C4-2B (cell line): ENCODE measurements around the gene MED22.

Experiments used
- H3K27ac ChIP-seq: fragments of 450-650 bp; 2 replicates; pipeline ENCODE4 v1.5.1; 2017
- ZFX ChIP-seq: fragments of 450-650 bp; IDR thresholded peaks from 2 replicates; pipeline ENCODE4 v1.6.1; 2017
- TF ChIP-seq, protein P1 (sequence below): fragments of 450-650 bp; conservative IDR thresholded peaks from 2 replicates; pipeline ENCODE4 v1.5.1; 2017; ENCODE audit warnings: mild to moderate bottlenecking

Gene MED22

GRCh38 chr9:133341369-133342068 is 6.4 kb downstream of the MED22 start:
- no peak overlapping the region for H3K27ac ChIP-seq

DNA sequence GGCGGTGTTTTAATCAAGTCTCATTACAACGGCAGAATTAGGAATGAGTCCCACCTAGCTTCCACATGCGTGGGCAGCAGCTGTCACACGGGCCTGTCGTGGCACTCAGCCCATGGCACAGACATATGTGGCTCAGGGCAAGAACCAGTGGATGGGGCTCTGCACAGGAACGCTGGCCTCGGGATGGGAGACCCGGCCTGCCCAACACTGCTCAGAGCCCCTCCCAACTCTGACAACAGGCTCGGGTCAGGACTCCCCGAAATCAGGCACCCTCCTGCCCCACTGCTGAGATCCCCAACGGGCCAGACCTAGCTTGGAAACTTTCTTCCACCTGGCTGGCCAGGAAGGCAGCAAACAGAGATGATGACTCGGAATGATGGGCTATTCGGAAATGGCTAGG is 7.0 kb downstream of the MED22 start:
- H3K27ac ChIP-seq, result no peak overlapping the region
- TF ChIP-seq, protein P1, sequence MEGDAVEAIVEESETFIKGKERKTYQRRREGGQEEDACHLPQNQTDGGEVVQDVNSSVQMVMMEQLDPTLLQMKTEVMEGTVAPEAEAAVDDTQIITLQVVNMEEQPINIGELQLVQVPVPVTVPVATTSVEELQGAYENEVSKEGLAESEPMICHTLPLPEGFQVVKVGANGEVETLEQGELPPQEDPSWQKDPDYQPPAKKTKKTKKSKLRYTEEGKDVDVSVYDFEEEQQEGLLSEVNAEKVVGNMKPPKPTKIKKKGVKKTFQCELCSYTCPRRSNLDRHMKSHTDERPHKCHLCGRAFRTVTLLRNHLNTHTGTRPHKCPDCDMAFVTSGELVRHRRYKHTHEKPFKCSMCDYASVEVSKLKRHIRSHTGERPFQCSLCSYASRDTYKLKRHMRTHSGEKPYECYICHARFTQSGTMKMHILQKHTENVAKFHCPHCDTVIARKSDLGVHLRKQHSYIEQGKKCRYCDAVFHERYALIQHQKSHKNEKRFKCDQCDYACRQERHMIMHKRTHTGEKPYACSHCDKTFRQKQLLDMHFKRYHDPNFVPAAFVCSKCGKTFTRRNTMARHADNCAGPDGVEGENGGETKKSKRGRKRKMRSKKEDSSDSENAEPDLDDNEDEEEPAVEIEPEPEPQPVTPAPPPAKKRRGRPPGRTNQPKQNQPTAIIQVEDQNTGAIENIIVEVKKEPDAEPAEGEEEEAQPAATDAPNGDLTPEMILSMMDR, result no peak
- no peak for TF ChIP-seq ZFX

More at GRCh38 chr9:133341369-133342068, 6.4 kb downstream of the MED22 start:
- TF ChIP-seq ZFX, result no peak
- TF ChIP-seq, protein P1, result no peak

DNA sequence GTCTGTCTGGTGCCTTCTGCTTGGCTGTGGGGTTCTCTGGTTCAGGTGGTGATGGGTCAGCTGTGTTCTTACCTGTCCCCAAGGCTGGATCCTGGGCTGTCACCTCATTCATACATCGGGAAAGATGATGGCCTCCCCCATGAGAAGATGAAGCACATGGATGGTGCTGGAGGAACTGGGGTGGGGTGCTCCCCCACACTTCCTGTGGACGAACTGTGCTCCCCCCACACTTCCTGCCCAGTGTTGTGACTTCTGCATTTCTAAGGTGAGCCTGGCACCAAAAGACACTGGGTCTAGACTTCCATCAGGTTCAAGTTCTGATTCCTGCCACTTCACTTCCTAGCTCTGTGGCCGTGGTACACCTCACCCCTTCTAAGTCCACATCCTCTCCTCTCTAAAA is 7.7 kb downstream of the MED22 start:
- H3K27ac ChIP-seq, result no peak overlapping the region
- TF ChIP-seq, protein P1, result no peak
- no peak for TF ChIP-seq ZFX

- no peak for TF ChIP-seq ZFX
- TF ChIP-seq, protein P1, result no peak
- H3K27ac ChIP-seq, result no peak overlapping the region
Observed at GRCh38 chr9:133339641-133340040, 8.3 kb downstream of the MED22 start.

DNA sequence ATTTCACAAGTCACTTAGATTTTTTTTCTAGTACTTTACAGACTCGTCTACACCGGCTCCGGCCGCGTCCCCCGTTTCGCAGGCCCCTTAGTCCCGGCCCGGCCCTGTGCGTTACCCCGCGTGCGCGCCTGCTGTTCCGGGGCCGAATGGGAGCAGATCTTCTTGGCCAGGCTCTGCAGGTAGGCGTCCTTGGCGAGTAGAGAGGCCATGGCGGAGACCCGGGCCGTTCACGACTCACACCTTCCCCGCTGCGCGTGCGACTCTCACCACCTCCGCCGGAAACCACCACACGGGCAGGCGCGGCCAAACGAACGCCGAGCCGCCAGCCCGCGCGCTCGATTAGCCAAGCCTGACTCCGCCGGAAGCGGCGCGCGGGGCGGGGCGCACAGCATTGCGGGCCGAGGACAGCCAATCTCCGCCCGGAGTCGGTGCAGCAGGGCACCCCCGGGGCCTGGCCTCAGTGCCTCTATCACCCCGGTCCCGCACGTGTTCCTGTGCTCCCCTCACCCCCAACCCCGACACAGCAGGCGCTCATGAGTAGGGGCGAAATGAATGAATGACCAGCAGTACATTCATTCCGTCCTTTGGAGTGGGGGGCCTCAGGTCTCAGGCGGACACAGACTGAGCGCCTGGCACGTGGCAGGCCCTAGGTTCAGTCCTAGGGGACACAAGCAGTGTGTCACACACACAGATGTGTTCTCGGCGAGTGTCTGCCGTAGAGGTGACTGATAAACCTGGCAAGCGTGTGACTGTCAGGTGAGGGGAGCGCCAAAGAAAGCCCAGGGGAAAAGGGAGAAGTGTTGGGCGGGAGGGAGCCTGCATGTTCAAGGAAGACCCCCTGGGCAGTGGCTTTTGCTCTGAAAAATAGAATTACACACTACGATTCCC is 11.8 kb downstream of the MED22 start, which contains the start of gene SURF6:
Gene SURF6, minus strand, starts transcription at position 265 of the 888 bp plus-strand sequence. Its CDS starts 56 bp downstream, at position 209.
- peak within 1 kb of the TSS; percentile 89 for H3K27ac ChIP-seq
- peak; percentile 79; the same call in 1 of the 2 replicates for TF ChIP-seq ZFX
- TF ChIP-seq, protein P1, result no peak

GRCh38 chr9:133334888-133335287 is 13.0 kb downstream of the MED22 start:
- H3K27ac ChIP-seq, result peak overlapping the region; percentile 89

- TF ChIP-seq ZFX, result no peak
- TF ChIP-seq, protein P1, result no peak
Observed at GRCh38 chr9:133334161-133334560, 13.8 kb downstream of the MED22 start.

More at GRCh38 chr9:133334161-133334560, 13.8 kb downstream of the MED22 start:
- peak overlapping the region; percentile 89; the same call in 1 of the 2 replicates for H3K27ac ChIP-seq
